K562 (cell line): ENCODE results near the gene GRIN2A. TPM values are rescaled to one million over a fixed set of nuclear protein-coding genes. Genes with fewer than 3 reads are reported as not detected.

ENCODE experiments used
- ATAC-seq: fragments of 200-7000 bp; cut with Tn5 transposase; 3 replicates; pipeline ENCODE4 v1.9.1; 2020; ENCODE audit warnings: moderate library complexity
- BruUV-seq: library from RNA; stranded (reverse); fragments of 400-500 nt; replicated peaks from 2 replicates; lab custom pipeline; 2021; lab: Mats Ljungman, UMichigan
- CTCF ChIA-PET: fragments of 300-600 bp; formaldehyde crosslinking; extraction: SDS; loops from one replicate; lab custom pipeline; 2021; ENCODE audit warnings: low intra/inter-chr PET ratio; lab: Yijun Ruan, JAX
- POLR2A ChIA-PET: fragments of 300-600, 350-650 bp; sonication (Branson Sonifier 250); formaldehyde crosslinking; extraction: SDS; loops from one replicate; lab custom pipeline; 2021; ENCODE audit warnings: antibody characterized with exemption, inconsistent platforms; lab: Yijun Ruan, JAX
- DNase-seq, 4 experiments: peaks; one replicate each; pipeline versions ENCODE4 v3.0.0 to v3.0.0-alpha.2; 2011 to 2018; ENCODE audit warnings: low spot score in 3 of 4, mixed read lengths in 3 of 4; ENCODE audit errors: extremely low read depth in 1 of 4
- FAIRE-seq: peaks from 2 replicates; lab custom pipeline; 2011; peaks lifted over from hg19 to GRCh38; lab: Jason Lieb, UNC
- H2AFZ ChIP-seq: 2 replicates; pipeline ENCODE4 v1.6.0; 2011; ENCODE audit warnings: low read depth, low read length, control low read depth, inconsistent platforms
- H3K27ac ChIP-seq: fragments of 200-600 bp; 3 replicates; pipeline ENCODE4 v1.8.0; 2011; ENCODE audit warnings: low read depth, mild to moderate bottlenecking, control low read depth, inconsistent platforms, low read length, moderate library complexity, mixed read lengths; ENCODE audit errors: extremely low read depth
- H3K27me3 ChIP-seq, 2 experiments: fragments of 300-600 bp in 1 of 2; 2 replicates in 1 of 2; 3 replicates in 1 of 2; pipeline versions ENCODE4 v1.6.0 to v1.8.0; 2011; ENCODE audit warnings: inconsistent platforms in 2 of 2, low read length in 2 of 2, mild to moderate bottlenecking in 1 of 2, mixed read lengths in 1 of 2, moderate library complexity in 1 of 2; ENCODE audit not compliant: control insufficient read depth in 2 of 2, insufficient read depth in 2 of 2
- H3K36me3 ChIP-seq: fragments of 300-600 bp; 3 replicates; pipeline ENCODE4 v1.8.0; 2011; ENCODE audit warnings: mild to moderate bottlenecking, low read length, inconsistent platforms; ENCODE audit not compliant: control insufficient read depth, insufficient read depth
- H3K4me1 ChIP-seq, 2 experiments: fragments of 200-600 bp in 1 of 2; replicated peaks in 1 of 2; 2 replicates in 1 of 2; 3 replicates in 1 of 2; pipeline versions ENCODE4 v1.5.1 to v1.8.0; 2011; ENCODE audit warnings: inconsistent platforms in 2 of 2, low read length in 2 of 2, mild to moderate bottlenecking in 1 of 2, mixed read lengths in 1 of 2, moderate library complexity in 1 of 2; ENCODE audit not compliant: control insufficient read depth in 2 of 2, insufficient read depth in 2 of 2
- H3K4me2 ChIP-seq: 2 replicates; pipeline ENCODE4 v1.6.1; 2011; ENCODE audit warnings: low read length, control low read depth, inconsistent platforms, mixed read lengths; ENCODE audit not compliant: insufficient read depth
- H3K4me3 ChIP-seq: fragments of 200-600 bp; sonication (generic), shearing (Covaris generic); 2 replicates; pipeline ENCODE4 v1.5.1; 2016; ENCODE audit warnings: control low read depth, inconsistent platforms
- H3K79me2 ChIP-seq: fragments of 200-600 bp; 3 replicates; pipeline ENCODE4 v1.8.0; 2011; ENCODE audit warnings: low read length, inconsistent platforms; ENCODE audit not compliant: control insufficient read depth, insufficient read depth
- H3K9ac ChIP-seq, 2 experiments: 2 replicates each; pipeline versions ENCODE4 v1.6.0 to v1.6.1; 2011; ENCODE audit warnings: low read depth in 2 of 2, low read length in 2 of 2, control low read depth in 1 of 2, inconsistent platforms in 1 of 2, mild to moderate bottlenecking in 1 of 2, mixed read lengths in 1 of 2; ENCODE audit not compliant: insufficient read depth in 1 of 2
- H3K9me1 ChIP-seq: one replicate; pipeline ENCODE4 v1.6.0; 2011; ENCODE audit warnings: inconsistent platforms, mild to moderate bottlenecking, low read length, moderate library complexity; ENCODE audit not compliant: control insufficient read depth, insufficient read depth
- H3K9me3 ChIP-seq: replicated peaks from 2 replicates; pipeline ENCODE4 v1.5.1; 2011; ENCODE audit warnings: low read depth, low read length, inconsistent platforms; ENCODE audit not compliant: control insufficient read depth, insufficient read depth
- H4K20me1 ChIP-seq: replicated peaks from 2 replicates; pipeline ENCODE4 v1.6.1; 2011; ENCODE audit warnings: low read length, inconsistent platforms, mixed read lengths; ENCODE audit not compliant: control insufficient read depth, insufficient read depth
- C11orf30 ChIP-seq: fragments of 450-650 bp; IDR thresholded peaks from 2 replicates; pipeline ENCODE4 v1.6.1; 2016; ENCODE audit warnings: low read depth, mild to moderate bottlenecking
- CREB3L1 ChIP-seq: fragments of 450-650 bp; IDR thresholded peaks from 2 replicates; pipeline ENCODE4 v1.6.1; 2014; ENCODE audit warnings: low read depth, mild to moderate bottlenecking, moderate library complexity, borderline replicate concordance
- FOXJ2 ChIP-seq: fragments of 200-800 bp; sonication (Bioruptor generic); IDR thresholded peaks from 2 replicates; pipeline ENCODE4 v1.6.1; 2016; ENCODE audit warnings: missing genetic modification characterization, missing compliant biosample characterization
- MYNN ChIP-seq, 2 experiments: sonication (generic); formaldehyde crosslinking in 1 of 2; IDR thresholded peaks; 2 replicates each; pipeline versions ENCODE4 v1.5.0 to v1.6.1; 2016 to 2020; ENCODE audit warnings: antibody characterized with exemption in 1 of 2, missing genetic modification reagents in 1 of 2
- NR1H2 ChIP-seq: sonication (generic); formaldehyde crosslinking; IDR thresholded peaks from 2 replicates; pipeline ENCODE4 v1.4.0; 2020; ENCODE audit warnings: mild to moderate bottlenecking, missing genetic modification reagents
- PHF20 ChIP-seq: fragments of 450-650 bp; IDR thresholded peaks from 2 replicates; pipeline ENCODE4 v1.6.1; 2018; ENCODE audit not compliant: partially characterized antibody
- PHF21A ChIP-seq: fragments of 450-650 bp; IDR thresholded peaks from 2 replicates; pipeline ENCODE4 v1.6.1; 2017; ENCODE audit warnings: low read depth, borderline replicate concordance
- SAFB ChIP-seq: fragments of 200-400 bp; formaldehyde crosslinking; IDR thresholded peaks from 2 replicates; pipeline ENCODE4 v1.6.1; 2017; ENCODE audit warnings: low read depth, low read length, borderline replicate concordance
- SMAD3 ChIP-seq: fragments of 450-650 bp; formaldehyde crosslinking; conservative IDR thresholded peaks from 2 replicates; pipeline ENCODE4 v1.4.0; 2020; ENCODE audit warnings: mild to moderate bottlenecking
- TEAD4 ChIP-seq, 2 experiments: sonication (generic) in 1 of 2; formaldehyde crosslinking in 1 of 2; IDR thresholded peaks; 2 replicates each; pipeline versions ENCODE4 v1.6.1 to v1.8.0; 2012 to 2022; ENCODE audit warnings: borderline replicate concordance in 1 of 2, inconsistent platforms in 1 of 2, low read length in 1 of 2, mild to moderate bottlenecking in 1 of 2, missing genetic modification reagents in 1 of 2
- USF1 ChIP-seq: sonication (generic); formaldehyde crosslinking; IDR thresholded peaks from 2 replicates; pipeline ENCODE4 v1.9.0; 2022; ENCODE audit warnings: mild to moderate bottlenecking, missing genetic modification reagents
- ZNF217 ChIP-seq: sonication (generic); formaldehyde crosslinking; IDR thresholded peaks from 2 replicates; pipeline ENCODE4 v1.8.0; 2022; ENCODE audit warnings: mild to moderate bottlenecking, missing genetic modification reagents
- ZNF24 ChIP-seq: fragments of 450-650 bp; IDR thresholded peaks from 2 replicates; pipeline ENCODE4 v1.6.1; 2016
- ZNF41 ChIP-seq: fragments of 250-450 bp; sonication (Bioruptor Pico); conservative IDR thresholded peaks from 2 replicates; pipeline ENCODE4 v1.4.0; 2020; ENCODE audit warnings: mild to moderate bottlenecking
- ZNF639 ChIP-seq, 2 experiments: fragments of 200-800 bp in 1 of 2; sonication (Bioruptor generic) in 1 of 2; sonication (generic) in 1 of 2; formaldehyde crosslinking in 1 of 2; IDR thresholded peaks in 1 of 2; conservative IDR thresholded peaks in 1 of 2; 2 replicates each; pipeline versions ENCODE4 v1.5.0 to v1.6.1; 2016 to 2020; ENCODE audit warnings: missing compliant biosample characterization in 1 of 2, missing genetic modification characterization in 1 of 2, missing genetic modification reagents in 1 of 2
- ZNF75A ChIP-seq: fragments of 450-650 bp; formaldehyde crosslinking; IDR thresholded peaks from 2 replicates; pipeline ENCODE4 v1.4.0; 2020; ENCODE audit warnings: mild to moderate bottlenecking
- ZNF778 ChIP-seq: fragments of 450-650 bp; formaldehyde crosslinking; IDR thresholded peaks from 2 replicates; pipeline ENCODE4 v1.4.0; 2020; ENCODE audit warnings: mild to moderate bottlenecking, moderate library complexity
- WGBS: fragments of 100-300 bp; shearing (Covaris generic); methylation state at CpG from one replicate; pipeline ENCODE4 v1.1.6; 2016; ENCODE audit warnings: low coverage, mixed read lengths; ENCODE audit not compliant: insufficient coverage; ENCODE audit errors: missing lambda C conversion rate; 5-methylcytosine and 5-hydroxymethylcytosine counted together
- in situ Hi-C: fragments of 300-500 bp; cut with MboI; formaldehyde crosslinking; loops from 4 replicates; pipeline ENCODE4 v1.15.0; 2018; ENCODE audit warnings: inconsistent platforms, mixed read lengths
- intact Hi-C: fragments of 100-400 bp; cut with micrococcal nuclease; formaldehyde crosslinking; loops from 2 replicates; pipeline ENCODE4 v1.14.2; 2022
- polyA plus RNA-seq, 8 experiments: library from polyadenylated mRNA; depleted of rRNA in 4 of 8; stranded (reverse) in 5 of 8; unstranded in 3 of 8; fragments of >200 nt; fragmentation: Nextera tagmentation in 2 of 8; fragmentation: Illumina TruSeq in 1 of 8; extraction: Ambion mirVana in 2 of 8; extraction: Trizol in 1 of 8; gene quantifications; 2 replicates each; pipeline versions ENCODE4 v1.2.1 to v1.2.3, GENCODE V29; 2011 to 2014; ENCODE audit warnings: inconsistent platforms in 1 of 8, missing spikeins in 1 of 8
- total RNA-seq, 7 experiments: library from RNA; depleted of rRNA in 6 of 7; stranded (reverse); fragments of >200 nt in 6 of 7; fragmentation: Illumina TruSeq in 2 of 7; extraction: Trizol in 2 of 7; gene quantifications; 2 replicates each; pipeline versions ENCODE4 v1.2.1 to v1.2.3, GENCODE V29; 2011 to 2021; ENCODE audit warnings: low replicate concordance in 1 of 7

Gene GRIN2A
- total and polyA plus RNA-seq, 9 of the 15 experiments (the other 6 are each of a cell fraction or from before 2014, with no cell fraction given) = not detected

GRCh38 chr16:9922441-9922840 is 259.8 kb downstream of the GRIN2A start:
- H3K4me3 ChIP-seq = no peak overlapping the region
- peaks cover 0 to 4% of the 10 kb centered on the region in 2 experiments; a peak in 1 of 5 replicates for H3K27me3 ChIP-seq

More at GRCh38 chr16:9922441-9922840, 259.8 kb downstream of the GRIN2A start:
- no peak overlapping the region for H3K9ac ChIP-seq
- TF ChIP-seq ZNF24 = no peak
- TF ChIP-seq ZNF75A = no peak
- no peak for TF ChIP-seq ZNF41 (CRISPR knock-in tag)
- TF ChIP-seq NR1H2 (CRISPR knock-in tag) = no peak
- no peak for TF ChIP-seq ZNF217 (CRISPR knock-in tag)
- no peak for TF ChIP-seq SMAD3
- no peak for TF ChIP-seq C11orf30
- no peak for TF ChIP-seq USF1 (CRISPR knock-in tag)
- no peak for TF ChIP-seq FOXJ2 (tag)
- no peak for TF ChIP-seq ZNF639 (CRISPR knock-in tag; conservative IDR thresholded peaks at IDR 0.05 in 1 of 2, IDR thresholded peaks at IDR 0.05 in 1 of 2)
- TF ChIP-seq ZNF778 (CRISPR knock-in tag) = no peak
- no peak for TF ChIP-seq TEAD4 (IDR thresholded peaks at IDR 0.05; ENCODE audit: low read length)
- no peak for TF ChIP-seq TEAD4 (CRISPR knock-in tag; IDR thresholded peaks at IDR 0.05; ENCODE audit: borderline replicate concordance)
- TF ChIP-seq CREB3L1 = no peak
- no peak for TF ChIP-seq SAFB
- no peak for TF ChIP-seq PHF21A
- TF ChIP-seq MYNN (IDR thresholded peaks at IDR 0.05) = no peak
- TF ChIP-seq MYNN (CRISPR knock-in tag; IDR thresholded peaks at IDR 0.05) = no peak
- no peak for TF ChIP-seq PHF20
- TF ChIP-seq, all 486 proteins: peak for 0
- BruUV-seq = no TSS peak
- DNase-seq (no peak), ATAC-seq (no peak), FAIRE-seq (no peak)
- Histone ChIP-seq H3K4me1 (no peaks in the 10 kb centered on the region), H3K9me1 (no peaks in the 10 kb centered on the region), H4K20me1 (no peaks in the 10 kb centered on the region), H2AFZ (no peak overlapping the region), H3K36me3 (no peaks in the 10 kb centered on the region), H3K79me2 (no peaks in the 10 kb centered on the region), H3K27ac (no peak overlapping the region), H3K4me2 (no peak overlapping the region), H3K9me3 (no peaks in the 10 kb centered on the region)
- ChIA-PET CTCF (no interaction called here), POLR2A (no interaction called here)
- 0% methylated on average over 4 of the region's 4 CpGs for WGBS
- intact Hi-C loops (no loop called here), in situ Hi-C loops (no loop called here)
